Gastroesophageal sphincter (tissue), 3 donors: Measurements from ENCODE around the gene C17orf114.

Experiments
- POLR2A ChIP-seq, 2 donors: fragments of 450-650 bp; IDR thresholded peaks; one replicate each; pipeline ENCODE4 v1.6.1; 2017; ENCODE audit warnings: antibody characterized with exemption in 2 of 2, mild to moderate bottlenecking in 2 of 2, moderate library complexity in 1 of 2
- POLR2AphosphoS5 ChIP-seq: sonication (generic); formaldehyde crosslinking; IDR thresholded peaks from one replicate; pipeline ENCODE4 v1.6.1; 2017; ENCODE audit warnings: antibody characterized with exemption
- TF ChIP-seq, protein P1 (sequence below), 4 experiments: fragments of 200-600 bp in 2 of 4; fragments of 450-650 bp in 2 of 4; sonication (generic) in 1 of 4; IDR thresholded peaks; one replicate each; pipeline ENCODE4 v1.5.1; 2017 to 2019; ENCODE audit warnings: antibody characterized with exemption in 4 of 4, mild to moderate bottlenecking in 2 of 4, moderate library complexity in 2 of 4

DNA sequence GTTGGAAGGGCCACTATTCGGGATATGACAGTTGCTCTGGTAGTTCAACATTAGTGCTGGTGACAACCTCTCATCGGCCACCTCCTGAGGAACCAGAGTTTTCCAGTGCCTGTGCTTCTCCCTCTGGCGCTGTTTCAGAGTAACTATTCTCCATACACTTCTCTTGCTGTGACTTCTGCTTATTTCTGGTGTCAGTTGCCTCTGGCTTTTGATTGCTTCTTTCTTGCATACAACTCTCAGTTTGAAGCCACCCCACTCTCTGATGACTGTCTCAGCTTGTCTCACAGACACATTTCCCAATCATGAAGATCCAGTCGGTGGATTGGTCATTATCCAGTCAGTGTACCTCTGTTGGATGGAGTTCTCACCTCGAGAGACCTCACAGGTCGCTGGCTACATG, 33.8 kb downstream of the C17orf114 start:
- TF ChIP-seq, protein P1, sequence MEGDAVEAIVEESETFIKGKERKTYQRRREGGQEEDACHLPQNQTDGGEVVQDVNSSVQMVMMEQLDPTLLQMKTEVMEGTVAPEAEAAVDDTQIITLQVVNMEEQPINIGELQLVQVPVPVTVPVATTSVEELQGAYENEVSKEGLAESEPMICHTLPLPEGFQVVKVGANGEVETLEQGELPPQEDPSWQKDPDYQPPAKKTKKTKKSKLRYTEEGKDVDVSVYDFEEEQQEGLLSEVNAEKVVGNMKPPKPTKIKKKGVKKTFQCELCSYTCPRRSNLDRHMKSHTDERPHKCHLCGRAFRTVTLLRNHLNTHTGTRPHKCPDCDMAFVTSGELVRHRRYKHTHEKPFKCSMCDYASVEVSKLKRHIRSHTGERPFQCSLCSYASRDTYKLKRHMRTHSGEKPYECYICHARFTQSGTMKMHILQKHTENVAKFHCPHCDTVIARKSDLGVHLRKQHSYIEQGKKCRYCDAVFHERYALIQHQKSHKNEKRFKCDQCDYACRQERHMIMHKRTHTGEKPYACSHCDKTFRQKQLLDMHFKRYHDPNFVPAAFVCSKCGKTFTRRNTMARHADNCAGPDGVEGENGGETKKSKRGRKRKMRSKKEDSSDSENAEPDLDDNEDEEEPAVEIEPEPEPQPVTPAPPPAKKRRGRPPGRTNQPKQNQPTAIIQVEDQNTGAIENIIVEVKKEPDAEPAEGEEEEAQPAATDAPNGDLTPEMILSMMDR (IDR thresholded peaks at IDR 0.05), result no peak
- TF ChIP-seq POLR2A (IDR thresholded peaks at IDR 0.05) (no peak), POLR2AphosphoS5 (no peak)
